Mucosa of descending colon (tissue), 3 donors: ENCODE data around the gene ANKRD13D. TPM values are rescaled to one million over a fixed set of nuclear protein-coding genes. Genes with fewer than 3 reads are reported as not detected.

Source experiments
- ATAC-seq: fragments of 200-7000 bp; cut with Tn5 transposase; one replicate; pipeline ENCODE4 v1.9.1; 2020; ENCODE audit warnings: mild to moderate bottlenecking, moderate library complexity
- DNase-seq, 3 donors: peaks; one replicate each; pipeline ENCODE4 v3.0.0-alpha.2; 2020
- H3K36me3 ChIP-seq: fragments of 200-600 bp; one replicate; pipeline ENCODE4 v1.8.0; 2021; ENCODE audit warnings: low read depth, mild to moderate bottlenecking
- H3K4me1 ChIP-seq: fragments of 200-600 bp; one replicate; pipeline ENCODE4 v1.8.0; 2021; ENCODE audit warnings: low read depth, mild to moderate bottlenecking
- H3K4me3 ChIP-seq: fragments of 200-600 bp; one replicate; pipeline ENCODE4 v1.8.0; 2021; ENCODE audit warnings: mild to moderate bottlenecking
- H3K9me3 ChIP-seq: fragments of 200-600 bp; one replicate; pipeline ENCODE4 v1.8.0; 2021; ENCODE audit warnings: mild to moderate bottlenecking
- CTCF ChIP-seq: fragments of 200-600 bp; IDR thresholded peaks from one replicate; pipeline ENCODE4 v1.8.0; 2022; ENCODE audit warnings: antibody characterized with exemption, mild to moderate bottlenecking
- intact Hi-C, 2 donors: fragments of 100-400 bp; cut with DNase I in 1 of 2; cut with micrococcal nuclease in 1 of 2; formaldehyde crosslinking; loops; one replicate each; pipeline versions ENCODE4 v1.11.0 to v1.11.1; 2022; cut with DNase I, micrococcal nuclease
- total RNA-seq, 3 donors: library from RNA; stranded (reverse); fragmentation: NEBNext Ultra II Directional in 2 of 3; extraction: Animal tissue kit (Norgen Biotek cat#: 25700) in 2 of 3; gene quantifications; one replicate each; pipeline versions ENCODE4 v1.2.1 to v1.2.4, GENCODE V29; 2021 to 2023
- donor health status: DM: no; HTN: no; CAD: no; lungs with moderate emphysema.
- donor health status: DM: no; HTN: no; CAD: no.
- donor health status: DM: no; HTN: yes; CAD: no.

ANKRD13D gene
- total RNA-seq, 3 donors from 2014 or later = 20.0 to 46.3 (median 26.7) TPM

DNA sequence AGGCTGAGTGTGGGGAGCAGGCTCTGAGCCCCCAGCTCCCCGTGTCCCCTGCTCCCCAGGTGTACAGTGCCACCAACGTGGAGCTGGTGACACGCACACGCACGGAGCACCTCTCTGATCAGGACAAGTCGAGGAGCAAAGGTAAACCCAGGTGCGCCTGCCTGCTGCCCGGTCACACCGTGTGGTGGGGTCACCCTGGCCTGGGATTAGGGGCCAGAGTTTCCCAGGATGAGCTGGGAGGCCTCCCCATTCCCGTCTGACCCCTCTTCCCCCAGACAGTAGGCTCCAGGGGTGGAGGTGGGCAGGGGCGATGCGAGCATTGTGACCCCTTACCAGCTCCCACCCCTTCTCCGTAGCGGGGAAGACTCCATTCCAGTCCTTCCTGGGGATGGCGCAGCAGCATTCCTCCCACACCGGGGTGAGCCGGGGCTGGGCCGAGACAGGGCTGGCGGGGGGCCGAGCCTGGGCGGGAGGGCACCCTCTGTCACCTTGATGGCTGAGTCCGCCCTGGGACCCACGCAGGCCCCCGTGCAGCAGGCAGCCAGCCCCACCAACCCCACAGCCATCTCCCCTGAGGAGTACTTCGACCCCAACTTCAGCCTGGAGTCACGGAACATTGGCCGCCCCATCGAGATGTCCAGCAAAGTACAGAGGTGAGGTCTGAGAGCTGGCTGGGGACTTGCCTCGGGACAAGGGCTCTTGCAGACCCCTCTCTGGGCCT is 10.5 kb downstream of the ANKRD13D start:
- H3K4me1 ChIP-seq = peaks cover 10% of the 10 kb centered on the region
- peaks cover 9% of the 10 kb centered on the region for H3K9me3 ChIP-seq
- intact Hi-C loops = no loop called here
- no peak overlapping the region for H3K4me3 ChIP-seq
- H3K36me3 ChIP-seq = no peaks in the 10 kb centered on the region
- ATAC-seq (no peak), DNase-seq (peak in 1 of 3 donors; percentile 25)
- TF ChIP-seq CTCF = no peak

GRCh38 chr11:67300256-67300755 is 11.2 kb downstream of the ANKRD13D start:
- Histone ChIP-seq H3K4me3 (no peak overlapping the region), H3K36me3 (no peaks in the 10 kb centered on the region), H3K4me1 (peaks cover 11% of the 10 kb centered on the region), H3K9me3 (peaks cover 7% of the 10 kb centered on the region)
- intact Hi-C loops = no loop called here
- no peak for ATAC-seq
- DNase-seq = no peak
- no peak for TF ChIP-seq CTCF

DNA sequence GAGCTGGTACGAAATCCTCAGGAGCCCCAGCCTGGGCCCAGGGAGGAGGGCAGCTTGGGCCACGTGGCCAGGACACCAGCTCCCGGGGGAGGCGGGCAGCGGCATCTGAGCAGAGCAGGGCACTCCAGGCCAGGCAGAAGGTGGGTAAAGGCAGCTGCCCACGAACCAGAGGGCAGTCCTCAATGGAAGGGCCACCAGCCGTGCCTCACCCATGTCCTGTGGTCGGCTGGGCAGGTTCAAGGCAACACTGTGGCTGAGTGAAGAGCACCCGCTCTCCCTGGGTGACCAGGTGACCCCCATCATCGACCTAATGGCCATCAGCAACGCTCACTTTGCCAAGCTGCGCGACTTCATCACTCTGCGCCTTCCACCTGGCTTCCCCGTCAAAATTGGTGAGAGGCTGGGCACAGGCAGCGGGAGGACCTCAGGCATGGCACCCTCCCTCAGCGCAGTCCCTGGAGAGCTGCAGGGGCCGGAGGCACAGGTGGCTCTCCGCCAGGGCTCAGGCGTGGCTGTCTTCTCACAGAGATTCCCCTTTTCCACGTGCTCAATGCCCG is 11.7 kb downstream of the ANKRD13D start:
- no peak for ATAC-seq
- Histone ChIP-seq H3K9me3 (peaks cover 2% of the 10 kb centered on the region), H3K36me3 (no peaks in the 10 kb centered on the region), H3K4me3 (no peak overlapping the region), H3K4me1 (peaks cover 11% of the 10 kb centered on the region)
- DNase-seq = peak in 2 of 3 donors; percentile 31 to 56
- no peak for TF ChIP-seq CTCF
- intact Hi-C loops = no loop called here

DNA sequence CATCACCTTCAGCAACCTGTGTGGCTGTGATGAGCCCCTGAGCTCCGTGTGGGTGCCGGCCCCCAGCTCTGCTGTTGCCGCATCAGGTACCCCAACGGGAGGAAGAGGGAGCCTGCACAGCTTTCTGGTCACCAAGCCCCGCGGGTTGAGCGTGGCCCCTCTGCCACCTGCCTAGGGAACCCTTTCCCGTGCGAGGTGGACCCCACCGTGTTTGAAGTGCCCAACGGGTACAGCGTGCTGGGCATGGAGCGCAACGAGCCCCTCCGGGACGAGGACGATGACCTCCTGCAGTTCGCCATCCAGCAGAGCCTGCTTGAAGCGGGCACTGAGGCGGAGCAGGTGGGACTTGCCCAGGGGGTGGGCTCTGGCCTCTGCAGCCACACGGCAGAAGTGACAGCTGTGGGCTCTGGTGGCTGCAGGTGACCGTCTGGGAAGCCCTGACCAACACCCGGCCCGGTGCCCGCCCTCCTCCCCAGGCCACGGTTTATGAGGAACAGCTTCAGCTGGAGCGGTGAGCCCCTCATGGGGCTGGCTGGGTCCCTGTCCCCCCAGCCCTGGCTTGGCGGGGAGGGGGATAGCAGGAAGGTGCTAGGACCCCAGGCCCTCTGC is 12.3 kb downstream of the ANKRD13D start:
- intact Hi-C loops = no loop called here
- Histone ChIP-seq H3K4me3 (no peak overlapping the region), H3K4me1 (peaks cover 11% of the 10 kb centered on the region), H3K9me3 (no peaks in the 10 kb centered on the region), H3K36me3 (no peaks in the 10 kb centered on the region)
- TF ChIP-seq CTCF = no peak
- ATAC-seq = no peak
- peak in 2 of 3 donors; percentile 50 to 60 for DNase-seq

DNA sequence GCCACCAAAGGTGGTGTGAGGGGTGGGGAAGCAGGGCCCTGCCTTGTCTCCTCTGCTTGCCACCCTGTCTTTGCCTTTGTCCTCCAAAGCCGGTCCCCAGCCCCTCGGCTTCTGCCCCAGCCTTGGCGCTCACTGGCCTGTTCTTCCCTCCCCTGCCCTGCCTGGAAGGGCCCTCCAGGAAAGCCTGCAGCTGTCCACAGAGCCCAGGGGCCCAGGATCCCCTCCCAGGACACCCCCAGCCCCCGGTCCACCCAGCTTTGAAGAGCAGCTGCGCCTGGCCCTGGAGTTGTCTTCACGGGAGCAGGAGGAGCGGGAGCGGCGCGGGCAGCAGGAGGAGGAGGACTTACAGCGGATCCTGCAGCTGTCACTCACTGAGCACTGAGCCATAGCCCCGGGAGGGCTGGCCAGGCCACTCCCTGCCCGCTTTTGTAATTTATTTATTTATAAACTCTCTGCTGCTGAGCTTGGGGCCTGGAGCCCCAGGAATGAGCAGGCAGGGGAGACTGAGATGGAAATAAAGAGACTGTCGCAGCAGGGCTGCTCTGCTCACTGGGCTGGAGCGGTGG is 12.9 kb downstream of the ANKRD13D start:
- intact Hi-C loops = no loop called here
- Histone ChIP-seq H3K9me3 (no peaks in the 10 kb centered on the region), H3K4me3 (no peak overlapping the region), H3K4me1 (peaks cover 11% of the 10 kb centered on the region), H3K36me3 (no peaks in the 10 kb centered on the region)
- TF ChIP-seq CTCF = no peak
- peak; percentile 73 to 85 (median 81) for DNase-seq
- peak; percentile 68 for ATAC-seq
